ENCODE measurements around the gene KIF5A. TPM values are rescaled to one million over a fixed set of nuclear protein-coding genes. Genes with fewer than 3 reads are reported as not detected.
"Not testable (repeated sequence)": the region's sequence is repeated elsewhere in the genome, so short reads cannot be mapped to it uniquely, and the experiment has no call there.

The KIF5A gene
- total and polyA plus RNA-seq, 7 donors: 0.01 to 0.21 (median 0.09) TPM; not detected in 1

DNA sequence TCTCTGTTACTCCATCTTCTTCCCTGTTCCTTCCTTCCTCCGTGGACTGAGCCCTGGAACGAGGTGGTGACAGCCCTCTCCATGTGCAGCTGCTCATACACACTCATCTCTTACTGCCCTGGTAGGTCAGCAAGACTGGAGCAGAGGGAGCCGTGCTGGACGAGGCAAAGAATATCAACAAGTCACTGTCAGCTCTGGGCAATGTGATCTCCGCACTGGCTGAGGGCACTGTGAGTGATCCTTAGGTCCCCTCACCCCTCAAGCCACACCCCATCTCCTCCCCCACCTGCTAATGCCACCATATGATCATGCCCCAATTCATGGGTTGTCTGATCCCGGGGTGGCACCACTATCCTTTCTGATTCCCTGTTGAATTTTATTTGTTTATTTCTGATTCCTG, 19.0 kb downstream of the KIF5A start:
- Histone ChIP-seq H3K9me3 (no peaks in the 10 kb centered on the region), H3K4me3 (no peak overlapping the region), H3K4me1 (no peaks in the 10 kb centered on the region), H3K27ac (no peak overlapping the region), H3K36me3 (ENCODE audit: insufficient read depth in 1 of 2, low read depth in 1 of 2) (no peaks in the 10 kb centered on the region), H3K27me3 (ENCODE audit: insufficient read depth in 3 of 3, low read length in 2 of 3) (peaks cover 0 to 30% (median 0%) of the 10 kb centered on the region in 3 donors)
- DNase-seq: no peak
- no peak for ATAC-seq
- intact Hi-C loops (cut with DNase I): no loop called here
- 53 to 66% (median 57%) methylated on average over 6 of the region's 6 CpGs for WGBS, 3 donors
- TF ChIP-seq, protein P1, sequence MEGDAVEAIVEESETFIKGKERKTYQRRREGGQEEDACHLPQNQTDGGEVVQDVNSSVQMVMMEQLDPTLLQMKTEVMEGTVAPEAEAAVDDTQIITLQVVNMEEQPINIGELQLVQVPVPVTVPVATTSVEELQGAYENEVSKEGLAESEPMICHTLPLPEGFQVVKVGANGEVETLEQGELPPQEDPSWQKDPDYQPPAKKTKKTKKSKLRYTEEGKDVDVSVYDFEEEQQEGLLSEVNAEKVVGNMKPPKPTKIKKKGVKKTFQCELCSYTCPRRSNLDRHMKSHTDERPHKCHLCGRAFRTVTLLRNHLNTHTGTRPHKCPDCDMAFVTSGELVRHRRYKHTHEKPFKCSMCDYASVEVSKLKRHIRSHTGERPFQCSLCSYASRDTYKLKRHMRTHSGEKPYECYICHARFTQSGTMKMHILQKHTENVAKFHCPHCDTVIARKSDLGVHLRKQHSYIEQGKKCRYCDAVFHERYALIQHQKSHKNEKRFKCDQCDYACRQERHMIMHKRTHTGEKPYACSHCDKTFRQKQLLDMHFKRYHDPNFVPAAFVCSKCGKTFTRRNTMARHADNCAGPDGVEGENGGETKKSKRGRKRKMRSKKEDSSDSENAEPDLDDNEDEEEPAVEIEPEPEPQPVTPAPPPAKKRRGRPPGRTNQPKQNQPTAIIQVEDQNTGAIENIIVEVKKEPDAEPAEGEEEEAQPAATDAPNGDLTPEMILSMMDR (IDR thresholded peaks at IDR 0.05): no peak

DNA sequence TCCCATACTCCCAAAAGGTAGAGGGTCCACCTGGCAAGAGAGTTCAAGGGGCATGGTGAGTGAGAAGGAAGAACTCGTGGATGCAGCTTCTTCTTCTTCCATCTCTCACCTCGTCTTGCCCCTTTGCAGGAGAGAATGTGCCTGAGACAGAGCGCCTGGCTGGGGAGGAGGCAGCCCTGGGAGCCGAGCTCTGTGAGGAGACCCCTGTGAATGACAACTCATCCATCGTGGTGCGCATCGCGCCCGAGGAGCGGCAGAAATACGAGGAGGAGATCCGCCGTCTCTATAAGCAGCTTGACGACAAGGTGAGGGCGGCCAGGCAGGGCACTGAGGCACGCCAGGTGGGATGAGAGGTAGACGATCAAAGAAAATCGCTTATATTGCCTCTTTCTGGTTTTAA, 20.0 kb downstream of the KIF5A start:
- Histone ChIP-seq H3K4me3 (no peak overlapping the region), H3K27ac (no peak overlapping the region), H3K4me1 (no peaks in the 10 kb centered on the region), H3K36me3 (ENCODE audit: insufficient read depth in 1 of 2, low read depth in 1 of 2) (no peaks in the 10 kb centered on the region), H3K9me3 (no peaks in the 10 kb centered on the region), H3K27me3 (ENCODE audit: insufficient read depth in 3 of 3, low read length in 2 of 3) (peaks cover 0 to 30% (median 0%) of the 10 kb centered on the region in 3 donors)
- TF ChIP-seq, protein P1 (IDR thresholded peaks at IDR 0.05): no peak
- ATAC-seq (no peak), DNase-seq (no peak)
- intact Hi-C loops (cut with DNase I): no loop called here
- 85% methylated on average over 18 of the region's 18 CpGs for WGBS, 3 donors

DNA sequence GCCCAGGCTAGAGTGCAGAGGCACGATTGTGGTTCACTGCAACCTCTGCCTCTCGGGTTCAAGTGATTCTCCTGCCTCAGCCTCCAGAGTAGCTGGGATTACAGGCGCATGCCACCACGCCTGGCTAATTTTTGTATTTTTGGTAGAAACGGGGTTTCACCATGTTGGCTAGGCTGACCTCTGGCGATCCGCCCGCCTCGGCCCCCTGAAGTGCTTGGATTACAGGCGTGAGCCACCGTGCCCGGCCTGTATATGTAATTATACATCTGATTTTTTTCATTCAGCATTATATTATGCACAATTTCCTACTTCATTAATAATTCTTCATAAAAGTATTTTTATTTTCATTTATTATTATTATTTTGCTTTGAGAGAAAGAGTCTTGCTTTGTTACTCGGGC, 20.6 kb downstream of the KIF5A start:
- H3K9me3 ChIP-seq; H3K36me3 ChIP-seq (ENCODE audit: insufficient read depth in 1 of 2, low read depth in 1 of 2); intact Hi-C loops (cut with DNase I); H3K27ac ChIP-seq; H3K4me3 ChIP-seq; ATAC-seq; H3K4me1 ChIP-seq; DNase-seq: not testable (repeated sequence)
- H3K27me3 ChIP-seq (ENCODE audit: insufficient read depth in 3 of 3, low read length in 2 of 3): peaks cover 0 to 30% (median 0%) of the 10 kb centered on the region in 3 donors
- WGBS, 3 donors: 78 to 82% (median 81%) methylated on average over 13 of the region's 13 CpGs

DNA sequence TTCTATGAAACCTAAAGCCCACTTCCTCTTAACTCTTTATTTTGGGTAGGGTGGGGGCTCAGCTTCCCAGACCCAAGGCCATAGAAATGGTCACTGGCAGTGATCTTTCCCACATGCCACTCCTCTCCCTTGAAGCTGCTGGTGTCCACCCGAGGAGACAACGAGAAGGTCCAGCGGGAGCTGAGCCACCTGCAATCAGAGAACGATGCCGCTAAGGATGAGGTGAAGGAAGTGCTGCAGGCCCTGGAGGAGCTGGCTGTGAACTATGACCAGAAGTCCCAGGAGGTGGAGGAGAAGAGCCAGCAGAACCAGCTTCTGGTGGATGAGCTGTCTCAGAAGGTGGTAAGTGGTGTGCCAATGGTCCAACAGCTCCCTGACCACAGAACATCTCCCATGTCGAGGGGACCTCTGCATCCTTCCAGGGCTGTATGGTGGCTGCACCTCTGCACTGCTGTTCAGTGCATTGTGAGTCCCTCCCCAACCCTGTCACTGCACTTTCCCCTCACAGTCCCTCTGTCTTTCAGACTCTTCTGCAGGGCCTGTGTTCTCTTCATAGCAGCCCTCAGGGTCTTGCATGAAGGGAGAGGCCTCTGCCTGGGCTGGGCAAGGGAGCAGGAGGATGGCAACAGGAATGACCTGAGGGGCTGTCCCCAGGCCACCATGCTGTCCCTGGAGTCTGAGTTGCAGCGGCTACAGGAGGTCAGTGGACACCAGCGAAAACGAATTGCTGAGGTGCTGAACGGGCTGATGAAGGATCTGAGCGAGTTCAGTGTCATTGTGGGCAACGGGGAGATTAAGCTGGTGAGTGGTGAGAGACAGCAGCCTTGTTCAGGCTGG, 22.3 kb downstream of the KIF5A start:
- Histone ChIP-seq H3K9me3 (no peaks in the 10 kb centered on the region), H3K27ac (no peak overlapping the region), H3K4me3 (no peak overlapping the region), H3K27me3 (ENCODE audit: insufficient read depth in 3 of 3, low read length in 2 of 3) (peaks cover 0 to 35% (median 0%) of the 10 kb centered on the region in 3 donors), H3K4me1 (no peaks in the 10 kb centered on the region), H3K36me3 (ENCODE audit: insufficient read depth in 1 of 2, low read depth in 1 of 2) (no peaks in the 10 kb centered on the region)
- TF ChIP-seq, protein P1 (IDR thresholded peaks at IDR 0.05): no peak
- WGBS, 3 donors: 81 to 84% (median 83%) methylated on average over 12 of the region's 12 CpGs
- no peak for ATAC-seq
- DNase-seq: no peak
- intact Hi-C loops (cut with DNase I): no loop called here

DNA sequence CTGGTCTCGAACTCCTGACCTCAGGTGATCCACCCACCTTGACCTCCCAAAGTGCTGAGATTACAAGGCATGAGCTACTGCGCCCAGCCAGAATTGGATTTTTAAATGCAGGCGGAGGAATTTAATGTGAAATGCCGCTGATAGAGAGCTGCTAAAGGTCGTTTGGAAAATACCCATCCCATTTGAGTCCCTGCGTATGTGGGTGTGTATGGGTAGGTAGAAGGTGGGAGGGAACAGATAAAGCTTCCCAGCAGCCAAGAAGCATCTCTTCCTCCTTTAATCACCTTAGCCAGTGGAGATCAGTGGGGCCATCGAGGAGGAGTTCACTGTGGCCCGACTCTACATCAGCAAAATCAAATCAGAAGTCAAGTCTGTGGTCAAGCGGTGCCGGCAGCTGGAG, 25.0 kb downstream of the KIF5A start:
- TF ChIP-seq, protein P1 (IDR thresholded peaks at IDR 0.05): no peak
- WGBS, 3 donors: 81 to 86% (median 84%) methylated on average over 10 of the region's 10 CpGs
- intact Hi-C loops (cut with DNase I): no loop called here

More for the DNA sequence above, 25.0 kb downstream of the KIF5A start:
- no peak for DNase-seq
- ATAC-seq: no peak
- H3K4me3 ChIP-seq: no peak overlapping the region
- H3K9me3 ChIP-seq: no peaks in the 10 kb centered on the region
- no peaks in the 10 kb centered on the region for H3K4me1 ChIP-seq
- H3K27ac ChIP-seq: no peak overlapping the region
- peaks cover 0 to 17% (median 0%) of the 10 kb centered on the region in 3 donors for H3K27me3 ChIP-seq (ENCODE audit: insufficient read depth in 3 of 3, low read length in 2 of 3)
- no peaks in the 10 kb centered on the region for H3K36me3 ChIP-seq (ENCODE audit: insufficient read depth in 1 of 2, low read depth in 1 of 2)
